NOMO-1 treated with dmso at 0.1 percent for 144 hours (cell line): Measurements from ENCODE around the gene PIK3AP1.
A peak's percentile ranks its signal among the peaks of the same experiment; 100 is the strongest.

Experiments
- DNase-seq: peaks from one replicate; lab custom pipeline; 2025; ENCODE audit not compliant: unreplicated experiment; lab: John Stamatoyannopoulos, UW

The PIK3AP1 gene

DNA sequence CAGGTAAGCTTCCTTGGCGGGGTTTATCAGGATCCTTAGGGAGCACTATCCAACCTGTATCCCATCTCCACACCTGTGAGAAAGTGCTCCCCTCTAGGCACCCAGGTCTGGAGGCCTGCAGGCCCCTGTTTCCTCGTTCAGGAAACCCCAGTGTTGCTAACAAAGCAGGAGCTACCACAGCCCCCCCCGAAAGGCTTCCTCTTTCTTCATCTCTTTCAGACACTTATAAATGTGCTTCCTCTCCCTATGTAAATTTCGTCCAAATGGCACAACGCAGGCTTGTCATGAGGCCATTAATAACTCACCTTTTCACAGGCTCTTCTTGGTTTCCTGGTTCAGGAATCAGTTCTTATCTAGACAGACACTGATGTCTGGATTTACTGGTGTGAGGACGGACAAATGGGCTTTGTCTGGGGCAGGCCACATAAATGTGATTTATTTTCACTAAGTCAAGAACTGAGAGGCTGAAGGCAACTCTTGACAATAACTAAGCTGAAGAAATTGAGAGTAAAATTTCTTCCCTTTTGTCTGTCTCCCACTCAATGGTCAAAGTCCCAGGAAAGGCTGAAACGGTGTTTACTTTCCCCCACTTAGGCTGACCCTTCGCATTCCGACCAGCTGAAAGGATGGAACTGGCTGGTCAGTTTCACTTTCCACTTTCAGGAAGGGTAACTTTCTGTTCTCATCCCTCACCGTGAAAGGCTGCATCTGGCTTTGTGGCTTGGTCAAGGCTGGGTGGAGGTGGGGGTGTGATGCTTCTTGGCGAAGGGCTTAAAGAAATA, 46.8 kb downstream of the PIK3AP1 start:
- peak; percentile 75 for DNase-seq

DNA sequence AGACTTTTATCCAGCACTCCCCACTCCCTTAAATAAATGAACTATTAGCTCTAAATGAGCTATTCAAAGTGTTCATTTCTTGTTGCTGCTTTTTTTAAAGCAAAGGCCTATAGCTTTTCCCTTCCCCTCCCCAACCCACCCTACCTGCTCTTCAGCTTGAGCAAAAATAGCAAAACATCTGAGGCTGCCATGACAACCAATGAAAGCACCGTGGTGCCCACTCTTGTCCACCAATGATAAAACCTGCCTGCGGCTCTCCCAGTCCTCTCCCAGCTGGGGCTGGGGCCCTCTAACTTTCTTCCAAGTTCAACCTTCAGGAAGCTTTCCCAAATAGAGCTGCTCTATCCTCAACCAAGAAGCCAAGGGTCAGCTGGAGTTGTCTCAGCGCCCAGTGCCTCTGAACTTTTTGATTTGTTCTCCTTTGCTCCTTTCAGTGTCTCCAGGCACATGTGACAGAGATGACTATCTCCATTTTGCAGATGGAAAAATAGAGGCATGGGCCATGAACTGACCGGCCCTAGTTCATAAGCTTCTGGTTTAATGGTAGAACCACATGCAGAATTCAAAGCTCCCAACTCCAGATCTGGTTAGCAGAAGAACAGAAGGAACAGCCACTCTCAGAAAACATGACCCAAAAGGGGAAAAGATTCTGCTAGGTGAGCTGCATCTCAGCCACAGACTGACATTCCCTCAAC, 47.7 kb downstream of the PIK3AP1 start:
- no peak for DNase-seq

DNA sequence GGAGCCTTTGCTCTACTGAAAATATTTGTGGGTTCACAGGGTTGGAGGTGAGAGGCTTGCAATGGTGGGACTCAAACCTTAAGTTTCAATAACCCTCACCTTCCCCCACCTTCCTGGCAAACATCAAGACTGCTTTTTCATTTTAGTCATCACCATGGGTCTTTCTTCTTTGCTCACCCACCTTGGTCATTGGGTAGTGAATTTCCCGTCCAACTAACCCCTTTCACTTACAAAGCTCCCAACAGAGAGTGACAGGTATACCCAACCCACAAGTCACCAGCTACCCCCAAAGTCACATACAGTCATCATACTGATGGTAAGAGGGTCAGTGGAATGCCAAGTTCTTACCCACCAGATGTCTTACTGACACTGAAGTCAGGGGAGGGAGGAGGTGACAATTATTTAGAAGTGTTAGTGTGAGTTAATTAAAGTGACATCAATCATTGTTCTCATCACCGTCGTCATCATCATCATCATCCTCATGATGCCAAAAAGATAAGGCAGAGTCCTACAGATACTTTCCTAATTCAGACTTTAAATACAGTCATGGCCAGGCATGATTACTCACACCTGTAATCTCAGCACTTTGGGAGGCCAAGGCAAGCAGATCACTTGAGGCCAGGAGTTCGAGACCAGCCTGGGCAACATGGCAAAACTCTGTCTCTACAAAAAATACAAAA, 49.0 kb downstream of the PIK3AP1 start:
- no peak for DNase-seq

DNA sequence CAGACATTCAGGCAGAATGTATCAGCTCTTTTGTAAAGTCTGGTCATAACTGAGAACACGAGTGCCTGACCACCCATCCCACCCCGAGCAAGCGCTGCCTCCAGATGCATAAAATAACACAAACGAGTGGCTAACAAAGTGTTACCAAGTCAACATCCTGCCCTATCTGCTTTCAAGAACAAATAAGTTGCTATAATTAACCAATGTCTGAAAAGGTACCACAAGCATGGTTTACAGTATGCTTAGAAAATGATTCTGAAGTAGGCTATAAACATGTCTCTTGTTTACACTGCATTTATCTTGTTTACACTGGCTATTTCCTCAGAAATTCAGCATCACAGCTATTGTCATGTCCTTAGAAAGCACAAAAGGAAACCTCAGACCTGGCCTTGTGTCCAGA, 49.5 kb downstream of the PIK3AP1 start:
- no peak for DNase-seq

DNA sequence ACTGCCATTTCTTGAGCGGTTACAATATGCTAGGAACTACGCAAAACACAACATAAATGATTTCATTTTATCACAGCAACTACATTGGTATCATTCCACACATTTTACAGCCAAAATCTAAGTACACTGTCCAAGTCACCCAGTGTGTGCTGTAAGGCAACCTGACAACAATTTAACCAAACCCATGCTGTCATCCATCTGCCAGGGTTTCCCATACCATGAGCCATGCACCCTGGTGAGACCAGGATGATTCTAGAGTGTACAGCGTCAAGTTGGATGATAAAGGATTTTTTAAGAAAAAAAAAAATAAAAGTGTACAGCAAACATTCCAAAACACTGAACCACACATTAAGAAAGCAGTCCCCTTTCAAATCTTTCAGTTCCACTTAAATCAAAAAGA, 52.9 kb downstream of the PIK3AP1 start:
- DNase-seq: no peak

DNA sequence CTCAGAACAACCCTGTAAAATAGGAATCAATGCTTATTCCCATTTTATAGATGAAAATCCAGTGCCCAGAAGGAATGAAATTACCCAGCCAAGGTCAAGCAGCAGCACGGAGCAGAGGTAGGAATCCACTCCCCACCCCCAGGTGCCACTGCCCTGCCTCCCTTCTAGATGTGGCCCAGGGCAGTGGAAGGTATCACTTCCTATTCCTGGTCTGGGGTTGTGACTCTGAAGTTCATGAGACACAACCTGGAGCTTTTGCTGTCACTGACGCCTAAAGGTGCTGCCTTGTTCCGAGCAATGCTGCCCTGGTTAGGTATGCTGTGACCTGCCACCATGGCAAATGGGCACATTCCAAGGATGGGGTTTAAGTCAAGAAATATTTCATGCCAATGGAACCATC, 53.6 kb downstream of the PIK3AP1 start:
- no peak for DNase-seq

DNA sequence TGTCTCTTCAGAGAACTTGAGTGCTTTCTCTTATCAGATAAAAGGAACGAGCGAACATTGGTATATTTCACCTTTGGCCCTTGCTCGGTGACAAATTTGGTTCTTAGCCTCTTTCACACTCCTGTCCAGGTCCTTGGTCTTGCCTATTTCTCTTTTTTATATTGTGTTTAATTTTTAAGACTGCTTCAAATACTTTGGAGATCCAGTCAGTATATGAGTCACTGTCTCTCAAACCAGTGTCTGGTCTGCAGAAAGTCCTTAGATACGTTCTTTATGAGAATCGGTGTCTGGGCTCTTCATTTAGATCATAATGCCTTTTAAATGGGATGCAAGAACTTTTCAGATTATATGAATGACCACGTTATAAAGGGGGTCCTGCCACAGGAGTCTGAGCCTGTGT, 55.0 kb downstream of the PIK3AP1 start:
- no peak for DNase-seq

DNA sequence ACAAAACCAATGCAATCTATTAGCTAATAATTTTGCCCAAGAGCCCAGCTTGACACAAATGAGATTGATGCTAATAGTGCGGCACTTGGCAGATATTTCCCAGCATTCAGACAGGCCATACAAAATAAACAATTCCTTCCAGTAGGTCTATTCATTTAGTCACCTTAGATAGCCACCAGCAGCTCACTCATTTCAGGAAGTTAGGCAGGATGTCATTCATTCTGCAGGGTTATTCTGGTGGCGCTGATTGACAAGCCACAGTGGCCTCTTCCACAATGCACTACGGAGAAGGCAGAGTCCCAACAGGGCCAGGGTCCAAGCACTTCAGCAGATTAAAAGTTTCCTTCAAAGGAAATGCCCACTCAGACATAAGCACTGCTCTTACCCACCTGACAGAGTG, 55.8 kb downstream of the PIK3AP1 start:
- no peak for DNase-seq

DNA sequence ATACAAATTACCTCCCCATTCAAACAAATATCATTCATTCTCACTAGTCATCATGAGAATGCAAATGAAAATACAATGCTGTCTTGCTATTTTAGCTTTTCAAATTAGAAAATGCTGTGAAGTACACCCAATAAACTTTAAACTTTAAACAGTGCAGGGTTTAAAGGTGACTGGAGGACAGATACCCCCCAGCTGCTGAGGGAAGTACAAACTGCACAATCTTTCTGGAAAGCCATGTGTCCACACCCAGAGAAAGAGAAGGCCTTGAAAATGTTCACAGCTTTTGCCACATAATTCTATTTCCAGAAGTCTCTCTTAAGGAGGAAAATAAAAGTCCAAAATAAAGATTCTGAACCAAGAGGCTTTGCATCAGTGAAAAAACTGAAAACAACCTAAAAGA, 56.5 kb downstream of the PIK3AP1 start:
- no peak for DNase-seq

DNA sequence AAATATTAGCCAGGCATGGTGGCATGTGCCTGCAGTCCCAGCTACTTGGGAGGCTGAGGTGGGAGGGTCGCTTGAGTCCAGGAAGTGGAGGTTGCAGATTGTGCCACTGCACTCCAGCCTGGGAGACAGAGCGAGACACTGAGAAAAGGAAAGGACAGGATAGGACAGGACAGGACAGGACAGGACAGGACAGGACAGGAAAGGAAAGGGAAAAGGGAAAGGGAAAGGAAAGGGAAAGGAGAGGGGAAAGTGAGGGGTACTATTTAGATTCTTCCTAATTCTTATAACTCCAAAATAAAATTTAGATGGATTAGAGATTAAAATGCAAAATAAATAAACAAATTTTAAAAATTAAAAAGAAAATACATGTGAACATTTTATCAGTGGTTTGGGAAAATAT, 58.7 kb downstream of the PIK3AP1 start:
- DNase-seq: no peak

DNA sequence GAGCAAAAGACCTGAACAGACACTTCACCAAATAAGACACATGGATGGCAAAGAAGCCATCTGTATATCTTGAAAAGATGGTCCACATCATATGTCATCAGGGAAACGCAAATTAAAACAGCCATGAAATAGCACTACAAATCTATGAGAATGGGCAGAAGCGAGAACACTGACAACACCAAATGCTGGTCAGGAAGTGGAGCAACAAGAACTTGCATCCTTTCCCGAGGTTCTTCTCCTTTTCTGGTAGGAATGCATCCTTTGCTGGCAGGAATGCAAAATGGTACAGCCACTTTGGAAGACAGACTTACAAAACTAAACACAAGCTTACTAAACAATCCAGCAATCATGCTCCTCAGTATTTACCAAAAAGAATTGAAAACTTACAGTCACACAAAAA, 60.0 kb downstream of the PIK3AP1 start:
- DNase-seq: no peak

DNA sequence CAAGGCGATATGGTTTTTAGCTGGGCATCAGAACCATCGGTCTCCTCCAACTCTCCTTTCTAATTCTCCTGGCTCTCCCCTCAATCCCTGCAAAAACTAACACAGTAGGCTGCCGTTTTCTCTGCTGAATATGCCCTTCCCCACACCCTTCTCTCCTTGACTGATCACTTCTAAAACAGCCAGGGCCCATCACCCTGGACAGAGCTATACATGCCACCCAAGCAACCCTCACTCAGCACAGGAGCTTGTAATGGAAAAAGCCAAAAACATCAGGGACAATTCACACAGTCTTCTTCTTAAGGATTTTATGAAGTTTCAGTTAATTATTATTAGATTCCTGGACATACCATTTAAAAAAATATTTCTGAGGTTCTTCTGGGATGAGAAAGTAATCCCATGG, 61.5 kb downstream of the PIK3AP1 start:
- no peak for DNase-seq

DNA sequence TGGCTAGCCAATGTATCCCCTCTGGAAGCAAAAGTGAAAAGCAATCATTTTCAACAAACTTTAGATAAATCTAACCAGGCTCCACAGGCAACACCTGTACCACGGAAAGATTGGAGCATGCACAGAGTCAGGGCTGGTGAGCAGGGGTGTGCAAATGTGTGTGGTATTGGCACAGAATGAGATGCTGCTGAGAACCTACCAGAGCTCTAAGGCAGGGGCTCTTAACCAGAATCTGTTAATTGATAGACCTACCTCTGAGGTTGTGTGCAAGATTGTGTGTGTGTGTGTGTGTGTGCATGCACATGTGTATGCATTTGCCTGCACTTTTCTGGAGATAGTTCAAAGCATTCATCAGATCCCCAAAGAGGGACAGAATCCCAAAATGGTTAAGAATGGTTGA, 62.9 kb downstream of the PIK3AP1 start:
- DNase-seq: no peak

DNA sequence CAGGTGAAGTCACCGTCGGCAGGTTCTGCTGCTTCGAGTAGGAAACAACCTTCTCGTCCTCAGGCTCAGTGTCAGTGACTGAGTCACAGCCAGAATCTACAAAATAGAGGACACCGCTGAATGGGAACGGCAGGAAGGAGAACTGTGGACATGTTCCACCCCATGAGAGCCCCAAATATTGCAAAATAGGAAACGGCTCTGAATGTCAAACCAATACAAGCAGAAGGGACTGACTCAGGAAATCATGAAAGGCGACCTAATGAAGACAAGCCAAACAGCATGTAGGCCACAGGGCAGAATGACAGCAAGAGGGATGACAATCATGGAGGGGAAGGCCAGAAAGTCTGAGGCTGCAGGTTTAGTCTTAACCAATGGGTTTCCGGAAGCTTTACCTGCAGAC, 63.5 kb downstream of the PIK3AP1 start:
- peak; percentile 60 for DNase-seq

DNA sequence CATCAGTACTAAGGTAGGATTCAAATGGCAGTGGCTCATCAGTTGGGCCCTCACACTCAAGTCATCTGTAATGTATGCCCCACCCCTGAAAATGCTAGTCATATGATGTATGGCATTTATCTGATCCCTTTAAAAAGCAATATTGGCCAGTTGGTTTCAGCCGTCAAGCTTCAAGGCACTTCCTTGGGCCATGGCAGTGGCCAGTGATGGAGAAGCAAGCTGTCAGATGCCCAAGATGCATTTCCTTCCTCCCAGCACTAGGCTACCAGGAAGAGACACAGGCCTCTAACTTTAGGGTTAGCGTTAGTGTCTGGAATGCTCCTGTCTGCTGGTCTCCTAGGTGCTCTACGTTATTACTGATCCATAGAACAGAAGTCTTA, 64.1 kb downstream of the PIK3AP1 start:
- no peak for DNase-seq

DNA sequence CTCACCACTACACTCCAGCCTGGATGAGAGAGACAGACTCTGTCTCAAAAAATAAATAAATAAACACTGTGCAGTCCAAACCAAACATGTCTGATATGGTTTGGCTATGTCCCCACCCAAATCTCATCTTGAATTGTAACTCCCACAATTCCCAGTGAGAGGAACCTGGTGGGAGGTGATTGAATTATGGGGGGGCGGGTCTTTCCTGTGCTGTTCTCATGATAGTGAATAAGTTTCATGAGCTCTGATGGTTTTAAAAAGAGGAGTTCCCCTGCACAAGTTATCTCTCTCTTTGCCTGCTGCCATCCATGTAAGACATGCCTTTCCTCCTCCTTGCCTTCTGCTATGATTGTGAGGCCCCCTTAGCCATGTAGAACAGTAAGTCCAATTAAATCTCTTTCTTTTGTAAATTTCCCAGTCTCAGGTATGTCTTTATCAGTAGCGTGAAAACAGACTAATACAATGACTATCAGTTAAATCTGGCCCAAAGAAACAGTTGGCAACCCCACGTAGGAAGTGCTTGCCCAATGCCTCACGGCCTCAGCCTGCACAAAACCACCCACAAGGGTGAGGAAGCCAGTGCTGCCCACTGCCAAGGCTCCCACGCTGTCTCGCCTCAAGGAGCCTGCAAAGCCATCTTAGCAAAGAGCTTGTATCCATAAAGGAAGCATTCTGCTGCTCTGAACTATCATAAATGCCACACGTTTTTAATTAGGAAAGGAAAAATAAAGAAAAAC, 64.7 kb downstream of the PIK3AP1 start:
- DNase-seq: no peak

DNA sequence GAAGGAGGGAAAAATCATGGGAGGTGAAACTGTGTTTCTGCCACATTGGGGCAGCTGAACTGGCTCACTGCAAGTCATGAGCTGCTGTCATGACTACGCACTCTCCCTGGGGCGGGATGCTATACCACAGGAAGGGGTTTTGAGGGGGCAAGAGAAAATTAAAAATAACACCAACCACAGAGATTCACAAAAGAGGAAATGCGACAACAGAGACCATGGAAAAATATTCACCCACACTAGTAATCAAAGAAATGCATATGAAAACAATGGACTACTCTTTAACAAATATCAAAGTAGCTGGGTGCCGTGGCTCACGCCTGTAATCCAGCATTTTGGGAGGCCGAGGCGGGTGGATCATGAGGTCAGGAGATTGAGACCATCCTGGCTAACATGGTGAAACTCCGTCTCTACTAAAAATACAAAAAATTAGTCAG, 68.3 kb downstream of the PIK3AP1 start:
- peak; percentile 70 for DNase-seq

DNA sequence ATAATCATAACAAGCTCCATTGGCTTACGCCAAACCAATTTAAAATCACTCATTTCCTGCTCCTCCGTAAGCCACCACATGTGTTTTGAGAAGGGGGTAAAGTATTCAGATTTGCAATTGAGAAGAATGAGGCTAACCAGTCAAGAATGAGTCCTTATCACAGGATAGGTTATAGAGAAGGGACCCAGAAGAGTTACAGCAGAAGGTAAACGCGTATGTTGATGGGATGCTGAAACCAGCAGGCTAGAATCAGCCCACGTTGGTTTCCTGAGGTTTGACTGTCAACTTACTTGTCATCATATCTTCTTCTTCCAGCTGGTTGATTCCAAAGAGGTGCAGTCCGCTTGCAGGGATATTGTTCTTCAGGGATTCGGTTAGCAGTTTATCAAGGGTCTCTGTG, 69.4 kb downstream of the PIK3AP1 start:
- no peak for DNase-seq

DNA sequence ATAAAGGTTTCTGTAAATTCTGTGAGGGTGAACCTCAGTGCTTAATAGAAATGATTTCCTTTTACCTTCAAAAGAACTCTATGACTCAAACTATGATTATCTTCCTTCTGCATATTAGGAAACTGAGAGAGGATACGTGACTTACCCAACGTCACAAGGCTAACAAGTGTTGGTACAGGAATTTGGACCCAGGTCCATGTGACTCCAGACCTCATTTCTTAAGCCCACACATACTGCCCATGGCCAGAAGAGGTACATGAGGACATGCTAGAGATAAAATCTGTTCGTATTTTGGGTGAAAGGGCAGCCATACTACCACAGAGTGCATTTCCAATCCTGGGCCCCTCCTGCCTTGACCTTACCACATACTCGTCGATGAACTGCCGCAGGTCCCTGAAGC, 72.0 kb downstream of the PIK3AP1 start:
- no peak for DNase-seq

DNA sequence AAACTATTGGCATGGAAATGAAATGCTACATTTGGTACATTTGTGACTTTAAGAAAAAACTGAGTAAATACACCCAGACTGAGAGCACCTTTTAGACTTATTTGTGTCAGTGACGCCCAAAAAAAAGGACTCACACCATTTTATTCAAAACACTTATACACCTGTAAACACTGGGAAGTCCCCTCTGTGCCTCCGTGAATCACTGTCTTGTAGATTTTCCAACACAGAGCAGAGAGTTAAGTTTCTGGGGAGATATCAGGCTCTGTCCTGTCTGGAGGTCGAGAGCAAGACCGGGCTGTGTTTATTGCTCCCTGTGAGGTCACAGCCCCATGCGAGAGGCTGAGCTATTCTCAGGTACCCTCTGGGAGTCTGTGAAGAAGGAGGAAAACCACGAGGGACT, 72.8 kb downstream of the PIK3AP1 start:
- DNase-seq: no peak

DNA sequence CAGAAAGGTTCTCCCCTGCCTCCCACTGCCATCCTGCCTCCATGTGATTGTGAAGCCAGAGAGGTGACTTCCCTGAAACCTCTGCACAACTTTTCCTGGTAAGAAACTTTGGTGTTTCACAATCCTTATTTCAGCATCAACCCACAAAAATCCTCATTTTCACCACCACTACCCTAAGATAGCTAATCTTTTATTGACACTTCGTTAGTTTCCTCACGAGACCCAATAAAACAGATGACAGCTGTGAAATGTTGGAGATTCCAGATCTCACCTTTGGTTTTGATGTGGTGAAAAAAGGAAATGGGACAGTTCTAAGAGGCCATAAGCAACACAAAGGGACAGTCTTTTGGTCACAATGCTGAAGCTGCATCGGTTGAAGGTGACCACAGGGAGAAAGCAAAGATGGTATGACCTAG, 73.6 kb downstream of the PIK3AP1 start:
- no peak for DNase-seq

DNA sequence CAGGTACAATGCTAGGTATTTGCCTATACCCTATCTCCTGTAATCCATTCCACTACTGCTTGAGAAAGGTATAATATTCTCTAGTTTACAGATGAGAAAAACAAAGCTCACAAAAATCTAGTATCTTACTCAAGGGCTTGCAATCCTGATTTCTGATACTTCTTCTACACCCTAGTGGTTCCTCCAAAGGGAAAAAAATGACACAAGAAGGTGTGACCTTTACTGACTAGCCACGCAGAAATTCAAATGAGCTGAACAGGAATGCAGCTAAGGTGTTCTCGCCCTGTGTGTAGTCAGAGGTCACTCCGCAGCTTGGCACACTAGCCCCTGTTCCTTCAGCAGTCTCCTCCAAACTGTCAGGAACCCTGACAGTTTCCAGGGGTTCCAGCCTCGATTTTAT, 74.0 kb downstream of the PIK3AP1 start:
- no peak for DNase-seq
